Choroid plexus epithelial cell (primary cell): Measurements from ENCODE around the gene RABGAP1L.
"Not testable (repeated sequence)": the region's sequence is repeated elsewhere in the genome, so short reads cannot be mapped to it uniquely, and the experiment has no call there.

Source experiments
- DNase-seq: peaks from one replicate; pipeline ENCODE4 v3.0.0-alpha.2; 2010; ENCODE audit warnings: low read depth
- H3K4me3 ChIP-seq: 2 replicates; pipeline ENCODE4 v1.5.1; 2011; ENCODE audit warnings: low read depth, mild to moderate bottlenecking, control low read depth, low read length, moderate library complexity
- TF ChIP-seq, protein P1 (sequence below): conservative IDR thresholded peaks from 2 replicates; pipeline ENCODE4 v1.5.1; 2011; ENCODE audit warnings: low read depth, mild to moderate bottlenecking, control low read depth, inconsistent platforms, low read length, moderate library complexity

RABGAP1L gene

GRCh38 chr1:174315239-174315638 is 155.9 kb downstream of the RABGAP1L start:
- TF ChIP-seq, protein P1, sequence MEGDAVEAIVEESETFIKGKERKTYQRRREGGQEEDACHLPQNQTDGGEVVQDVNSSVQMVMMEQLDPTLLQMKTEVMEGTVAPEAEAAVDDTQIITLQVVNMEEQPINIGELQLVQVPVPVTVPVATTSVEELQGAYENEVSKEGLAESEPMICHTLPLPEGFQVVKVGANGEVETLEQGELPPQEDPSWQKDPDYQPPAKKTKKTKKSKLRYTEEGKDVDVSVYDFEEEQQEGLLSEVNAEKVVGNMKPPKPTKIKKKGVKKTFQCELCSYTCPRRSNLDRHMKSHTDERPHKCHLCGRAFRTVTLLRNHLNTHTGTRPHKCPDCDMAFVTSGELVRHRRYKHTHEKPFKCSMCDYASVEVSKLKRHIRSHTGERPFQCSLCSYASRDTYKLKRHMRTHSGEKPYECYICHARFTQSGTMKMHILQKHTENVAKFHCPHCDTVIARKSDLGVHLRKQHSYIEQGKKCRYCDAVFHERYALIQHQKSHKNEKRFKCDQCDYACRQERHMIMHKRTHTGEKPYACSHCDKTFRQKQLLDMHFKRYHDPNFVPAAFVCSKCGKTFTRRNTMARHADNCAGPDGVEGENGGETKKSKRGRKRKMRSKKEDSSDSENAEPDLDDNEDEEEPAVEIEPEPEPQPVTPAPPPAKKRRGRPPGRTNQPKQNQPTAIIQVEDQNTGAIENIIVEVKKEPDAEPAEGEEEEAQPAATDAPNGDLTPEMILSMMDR: no peak
- no peak overlapping the region for H3K4me3 ChIP-seq
- DNase-seq: no peak

- DNase-seq, H3K4me3 ChIP-seq: not testable (repeated sequence)
These were observed 161.6 kb downstream of the RABGAP1L start for GRCh38 chr1:174320897-174321296.

- no peak for DNase-seq
- TF ChIP-seq, protein P1: no peak
- H3K4me3 ChIP-seq: no peak overlapping the region
These were observed 163.0 kb downstream of the RABGAP1L start for GRCh38 chr1:174322202-174322862.

DNA sequence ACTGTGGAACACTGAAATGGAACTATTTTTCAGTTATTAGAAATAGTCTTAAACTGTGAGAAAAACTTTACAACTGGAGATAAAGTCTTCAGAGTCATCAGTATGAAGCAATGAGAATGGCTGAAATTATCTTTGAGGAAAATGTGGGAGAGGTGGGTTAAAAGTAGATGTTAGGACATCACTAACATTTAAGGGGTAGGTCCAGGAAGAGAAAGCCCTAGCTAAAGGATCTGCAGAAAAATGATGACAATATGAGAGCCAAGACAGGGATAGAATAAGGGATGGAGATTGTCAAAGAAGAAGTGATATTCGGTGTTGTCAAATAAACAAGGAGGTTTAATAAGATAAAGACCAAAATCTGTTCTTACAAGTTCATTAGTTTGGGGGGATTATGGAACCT is 165.2 kb downstream of the RABGAP1L start:
- H3K4me3 ChIP-seq: no peak overlapping the region
- no peak for DNase-seq
- TF ChIP-seq, protein P1: no peak

DNA sequence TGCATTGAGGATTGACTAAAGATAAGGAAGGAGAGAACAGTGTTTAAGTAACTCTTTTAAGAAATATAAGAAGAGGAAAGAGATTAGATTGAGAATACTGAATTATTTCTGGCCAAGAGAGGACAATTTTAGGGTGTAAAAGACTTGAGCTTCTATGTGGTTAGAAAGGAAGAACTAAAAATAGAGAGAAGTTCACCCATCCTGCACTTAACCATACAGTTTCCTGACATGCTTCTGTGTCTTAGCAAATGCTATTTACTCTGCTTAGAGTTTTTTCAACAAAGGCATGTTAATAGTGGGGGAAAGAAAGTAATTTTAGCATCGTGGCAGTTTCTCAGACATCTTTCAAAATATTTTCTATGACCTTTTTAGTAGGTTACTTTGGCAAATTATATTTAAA is 165.6 kb downstream of the RABGAP1L start:
- H3K4me3 ChIP-seq: no peak overlapping the region
- DNase-seq: no peak
- TF ChIP-seq, protein P1: no peak

- no peak for DNase-seq
These were observed 167.0 kb downstream of the RABGAP1L start for GRCh38 chr1:174326278-174326677.

DNA sequence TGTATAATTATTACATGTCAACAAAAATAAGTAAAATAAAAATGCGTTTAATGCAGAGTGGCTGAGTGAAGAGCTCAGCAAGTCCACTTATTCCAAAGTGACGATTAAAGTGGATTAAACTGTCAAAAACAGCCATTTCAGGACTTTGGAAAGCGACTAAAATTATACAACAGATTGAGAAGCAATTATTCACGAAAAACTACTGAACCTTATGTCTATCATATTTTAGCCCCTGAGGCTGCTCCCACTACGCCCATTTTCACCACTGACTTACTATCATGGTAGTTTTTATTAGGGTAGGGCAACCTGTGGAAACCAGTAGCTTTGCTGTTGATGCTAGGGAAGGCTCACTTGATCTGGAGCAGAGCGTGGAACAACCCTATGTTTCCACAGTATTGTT is 174.1 kb downstream of the RABGAP1L start:
- TF ChIP-seq, protein P1: no peak
- no peak overlapping the region for H3K4me3 ChIP-seq
- no peak for DNase-seq

More at GRCh38 chr1:174326278-174326677, 167.0 kb downstream of the RABGAP1L start:
- no peak overlapping the region for H3K4me3 ChIP-seq
- TF ChIP-seq, protein P1: no peak
